Activated CD4-positive, CD25-positive, alpha-beta regulatory T cell treated with anti-CD3 and anti-CD28 coated beads, Interleukin-2, amount 50 U/mL, for 72 hours (primary cell): ENCODE data around the gene OLFML3.

Experiments
- DNase-seq: peaks from one replicate; pipeline ENCODE4 v3.0.0; 2021

OLFML3 gene

DNA sequence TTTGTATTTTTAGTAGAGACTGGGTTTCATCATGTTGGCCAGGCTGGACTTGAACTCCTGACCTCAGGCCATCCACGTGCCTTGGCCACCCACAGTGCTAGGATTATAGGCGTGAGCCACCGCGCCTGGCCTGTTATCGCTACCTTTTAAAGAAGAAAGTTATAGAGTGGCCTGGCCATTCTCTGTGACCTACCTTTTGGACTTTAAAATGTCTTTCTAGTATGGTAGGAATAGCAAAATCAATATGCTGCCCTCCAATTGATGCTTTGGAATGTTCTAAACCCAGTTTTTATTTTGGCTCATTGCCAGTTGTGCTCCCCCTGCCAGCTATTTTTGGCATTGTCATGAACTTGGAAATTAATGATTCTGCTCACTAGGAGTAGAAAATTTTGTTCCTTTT lies 30.3 kb upstream of the OLFML3 start:
- no peak for DNase-seq

DNA sequence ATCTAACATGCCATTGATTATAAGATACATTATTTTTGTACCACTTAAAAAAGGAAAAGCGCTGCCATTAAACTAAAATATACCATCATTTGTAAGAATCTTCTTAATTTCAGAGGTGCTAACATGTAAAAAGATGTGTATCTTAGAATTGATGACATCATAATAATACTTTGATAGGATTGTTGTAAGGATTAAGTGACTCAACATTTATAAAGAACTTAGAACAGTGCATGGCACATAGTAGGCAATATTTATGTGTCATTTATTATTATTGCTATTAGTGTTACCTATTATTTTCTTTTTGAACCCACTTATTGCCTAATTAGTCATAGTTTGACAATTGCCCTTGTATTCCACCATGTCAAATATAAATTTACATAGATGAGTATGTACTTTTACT lies 28.4 kb upstream of the OLFML3 start:
- DNase-seq: no peak

DNA sequence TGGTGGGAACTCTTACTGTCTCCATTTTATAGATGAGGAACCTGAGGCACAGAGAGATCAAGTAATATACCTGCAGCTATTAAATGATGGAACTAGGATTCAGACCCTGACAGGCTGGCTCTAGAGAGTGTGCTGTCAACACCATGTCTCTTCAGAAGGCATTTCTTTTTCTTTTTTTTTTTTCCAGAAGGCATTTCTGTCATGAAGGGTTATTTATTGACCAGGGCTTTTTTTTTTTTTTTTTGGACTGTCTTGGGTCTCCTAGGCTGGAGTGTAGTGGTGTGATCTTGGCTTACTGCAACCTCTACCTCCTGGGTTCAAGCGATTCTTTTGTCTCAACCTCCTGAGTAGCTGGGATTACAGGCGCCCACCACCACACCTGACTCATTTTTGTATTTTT lies 27.6 kb upstream of the OLFML3 start:
- DNase-seq: no peak

DNA sequence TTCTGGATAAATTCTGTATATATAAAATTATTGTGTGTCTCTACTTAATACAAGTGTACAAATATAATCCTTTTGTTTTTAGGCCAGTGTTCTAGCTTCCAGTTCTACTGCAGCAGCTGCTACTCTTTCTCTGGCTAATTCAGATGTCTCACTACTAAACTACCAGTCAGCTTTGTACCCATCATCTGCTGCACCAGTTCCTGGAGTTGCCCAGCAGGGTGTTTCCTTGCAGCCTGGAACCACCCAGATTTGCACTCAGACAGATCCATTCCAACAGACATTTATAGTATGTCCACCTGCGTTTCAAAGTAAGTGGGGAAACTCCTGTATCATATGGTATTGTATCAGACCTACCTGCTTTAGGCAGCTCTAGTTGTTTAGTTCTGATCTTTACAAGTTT lies 21.3 kb upstream of the OLFML3 start:
- DNase-seq: no peak

DNA sequence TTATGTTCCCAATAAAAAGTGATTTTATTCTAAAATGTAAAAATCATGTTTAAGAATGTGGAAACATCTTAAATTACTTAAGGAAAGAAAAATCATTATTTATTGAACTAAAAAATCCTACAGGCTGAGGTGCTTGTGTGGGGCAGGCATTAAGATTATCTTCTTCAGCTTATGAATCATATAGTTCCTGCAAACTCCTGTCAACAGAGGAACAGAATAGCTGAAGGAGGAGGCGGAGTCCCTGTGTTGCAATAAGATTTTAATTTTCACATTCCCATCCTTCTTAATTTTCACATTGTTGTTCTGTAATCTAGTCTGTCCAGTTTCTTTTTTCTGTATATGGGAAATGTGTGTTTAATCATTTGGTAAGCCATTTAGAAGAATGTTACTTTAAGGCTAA lies 20.6 kb upstream of the OLFML3 start:
- DNase-seq: no peak

DNA sequence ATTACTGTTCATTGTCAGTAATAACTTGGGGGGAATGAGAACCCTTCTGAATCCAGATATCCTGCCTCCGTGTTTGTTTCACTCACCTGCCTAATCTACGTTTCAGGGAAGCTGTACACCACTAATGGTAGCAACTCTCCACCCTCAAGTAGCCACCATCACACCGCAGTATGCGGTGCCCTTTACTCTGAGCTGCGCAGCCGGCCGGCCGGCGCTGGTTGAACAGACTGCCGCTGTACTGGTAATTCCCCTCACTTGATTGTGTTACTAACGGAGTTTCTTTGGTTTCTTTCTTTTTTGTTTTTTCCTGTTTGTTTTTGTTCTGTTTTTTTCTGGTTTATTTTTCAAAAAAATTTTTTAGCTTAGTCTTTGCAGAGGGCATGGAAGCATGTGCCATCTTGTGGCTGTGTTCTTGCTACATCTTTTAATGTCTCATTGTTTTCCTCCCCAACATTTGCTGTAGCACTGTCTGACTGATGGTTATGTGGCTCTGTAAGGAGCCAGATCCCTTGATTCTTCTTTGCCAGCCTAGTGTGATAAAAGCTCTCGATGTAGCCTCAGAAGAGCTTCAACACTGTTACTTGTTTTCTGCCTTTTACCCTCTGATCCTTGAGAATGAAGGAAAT lies 15.9 kb upstream of the OLFML3 start:
- no peak for DNase-seq

DNA sequence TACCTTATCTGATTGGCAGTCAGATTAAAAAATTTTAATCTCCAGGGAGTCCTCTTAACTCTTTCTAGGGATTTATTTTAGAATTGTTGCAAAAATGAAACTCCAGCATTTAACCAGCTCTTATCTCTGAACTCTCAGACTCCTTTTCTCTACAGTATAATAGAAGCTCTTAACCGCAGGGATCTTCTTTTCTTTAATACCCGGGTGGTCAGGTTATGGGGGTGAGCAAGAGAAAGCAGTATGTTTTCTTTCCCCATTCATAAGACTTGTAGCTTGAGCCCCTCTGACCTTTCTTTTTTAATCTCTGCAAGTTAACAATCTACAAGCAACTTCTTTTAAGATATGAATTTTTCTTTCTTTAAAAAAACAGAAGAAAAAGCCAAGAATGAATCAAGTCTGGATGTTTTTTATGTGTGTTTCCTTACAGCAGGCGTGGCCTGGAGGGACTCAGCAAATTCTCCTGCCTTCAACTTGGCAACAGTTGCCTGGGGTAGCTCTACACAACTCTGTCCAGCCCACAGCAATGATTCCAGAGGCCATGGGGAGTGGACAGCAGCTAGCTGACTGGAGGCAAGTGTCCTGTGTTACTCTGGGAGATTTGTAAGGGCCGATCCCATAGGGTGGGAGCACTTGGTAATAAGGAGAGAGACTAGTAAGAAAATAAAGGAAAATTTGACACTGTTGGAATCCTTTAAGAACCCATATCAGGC lies 13.4 kb upstream of the OLFML3 start:
- DNase-seq: no peak

DNA sequence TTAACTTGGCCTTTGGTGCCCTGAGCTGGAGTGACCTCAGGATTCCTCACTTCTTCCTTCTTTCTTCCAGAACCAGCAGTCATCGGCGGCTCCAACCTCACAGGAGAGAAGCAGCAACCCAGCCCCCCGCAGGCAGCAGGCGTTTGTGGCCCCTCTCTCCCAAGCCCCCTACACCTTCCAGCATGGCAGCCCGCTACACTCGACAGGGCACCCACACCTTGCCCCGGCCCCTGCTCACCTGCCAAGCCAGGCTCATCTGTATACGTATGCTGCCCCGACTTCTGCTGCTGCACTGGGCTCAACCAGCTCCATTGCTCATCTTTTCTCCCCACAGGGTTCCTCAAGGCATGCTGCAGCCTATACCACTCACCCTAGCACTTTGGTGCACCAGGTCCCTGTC lies 6.3 kb upstream of the OLFML3 start:
- DNase-seq: no peak

DNA sequence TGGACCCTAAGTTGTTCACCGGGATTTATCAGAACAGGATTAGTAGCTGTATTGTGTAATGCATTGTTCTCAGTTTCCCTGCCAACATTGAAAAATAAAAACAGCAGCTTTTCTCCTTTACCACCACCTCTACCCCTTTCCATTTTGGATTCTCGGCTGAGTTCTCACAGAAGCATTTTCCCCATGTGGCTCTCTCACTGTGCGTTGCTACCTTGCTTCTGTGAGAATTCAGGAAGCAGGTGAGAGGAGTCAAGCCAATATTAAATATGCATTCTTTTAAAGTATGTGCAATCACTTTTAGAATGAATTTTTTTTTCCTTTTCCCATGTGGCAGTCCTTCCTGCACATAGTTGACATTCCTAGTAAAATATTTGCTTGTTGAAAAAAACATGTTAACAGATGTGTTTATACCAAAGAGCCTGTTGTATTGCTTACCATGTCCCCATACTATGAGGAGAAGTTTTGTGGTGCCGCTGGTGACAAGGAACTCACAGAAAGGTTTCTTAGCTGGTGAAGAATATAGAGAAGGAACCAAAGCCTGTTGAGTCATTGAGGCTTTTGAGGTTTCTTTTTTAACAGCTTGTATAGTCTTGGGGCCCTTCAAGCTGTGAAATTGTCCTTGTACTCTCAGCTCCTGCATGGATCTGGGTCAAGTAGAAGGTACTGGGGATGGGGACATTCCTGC lies 3.9 kb upstream of the OLFML3 start:
- no peak for DNase-seq

DNA sequence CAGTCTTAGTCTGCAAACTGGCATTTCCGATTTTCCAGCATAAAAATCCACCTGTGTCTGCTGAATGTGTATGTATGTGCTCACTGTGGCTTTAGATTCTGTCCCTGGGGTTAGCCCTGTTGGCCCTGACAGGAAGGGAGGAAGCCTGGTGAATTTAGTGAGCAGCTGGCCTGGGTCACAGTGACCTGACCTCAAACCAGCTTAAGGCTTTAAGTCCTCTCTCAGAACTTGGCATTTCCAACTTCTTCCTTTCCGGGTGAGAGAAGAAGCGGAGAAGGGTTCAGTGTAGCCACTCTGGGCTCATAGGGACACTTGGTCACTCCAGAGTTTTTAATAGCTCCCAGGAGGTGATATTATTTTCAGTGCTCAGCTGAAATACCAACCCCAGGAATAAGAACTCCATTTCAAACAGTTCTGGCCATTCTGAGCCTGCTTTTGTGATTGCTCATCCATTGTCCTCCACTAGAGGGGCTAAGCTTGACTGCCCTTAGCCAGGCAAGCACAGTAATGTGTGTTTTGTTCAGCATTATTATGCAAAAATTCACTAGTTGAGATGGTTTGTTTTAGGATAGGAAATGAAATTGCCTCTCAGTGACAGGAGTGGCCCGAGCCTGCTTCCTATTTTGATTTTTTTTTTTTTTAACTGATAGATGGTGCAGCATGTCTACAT lies 2.5 kb upstream of the OLFML3 start:
- no peak for DNase-seq

DNA sequence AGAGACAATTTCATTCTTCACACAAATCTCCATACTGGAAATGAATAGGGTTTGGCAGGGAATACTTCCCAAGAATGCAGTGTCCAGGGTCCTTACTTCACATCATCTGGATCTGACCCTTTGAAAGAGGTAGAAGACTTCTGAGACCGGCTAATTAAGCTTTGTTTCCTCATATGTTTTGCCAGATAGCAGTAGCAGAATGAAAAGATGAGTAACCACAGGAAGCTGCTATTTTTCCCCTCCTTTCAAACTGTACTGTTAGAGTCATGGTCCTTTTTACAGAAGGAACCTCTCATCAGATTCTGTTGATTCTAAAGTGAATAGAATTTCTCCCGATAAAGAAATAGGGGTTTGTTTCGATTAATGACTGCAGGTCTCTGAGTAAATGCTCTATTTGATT lies 1.4 kb upstream of the OLFML3 start:
- no peak for DNase-seq

DNA sequence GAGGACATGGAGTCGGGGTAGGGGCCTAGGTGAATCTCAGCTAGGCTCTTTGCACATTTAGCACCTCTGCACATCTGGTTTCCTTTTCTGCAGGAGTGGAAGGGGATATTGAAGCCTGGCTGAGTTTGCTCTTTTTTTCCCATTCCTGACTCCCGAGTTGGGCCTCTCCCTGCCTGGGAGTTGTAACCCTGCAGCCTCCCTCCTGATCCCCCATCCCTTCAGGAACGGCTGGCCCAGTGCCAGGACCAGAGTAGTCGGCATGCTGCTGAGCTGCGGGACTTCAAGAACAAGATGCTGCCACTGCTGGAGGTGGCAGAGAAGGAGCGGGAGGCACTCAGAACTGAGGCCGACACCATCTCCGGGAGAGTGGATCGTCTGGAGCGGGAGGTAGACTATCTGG lies 836 bp downstream of the OLFML3 start:
- no peak for DNase-seq

DNA sequence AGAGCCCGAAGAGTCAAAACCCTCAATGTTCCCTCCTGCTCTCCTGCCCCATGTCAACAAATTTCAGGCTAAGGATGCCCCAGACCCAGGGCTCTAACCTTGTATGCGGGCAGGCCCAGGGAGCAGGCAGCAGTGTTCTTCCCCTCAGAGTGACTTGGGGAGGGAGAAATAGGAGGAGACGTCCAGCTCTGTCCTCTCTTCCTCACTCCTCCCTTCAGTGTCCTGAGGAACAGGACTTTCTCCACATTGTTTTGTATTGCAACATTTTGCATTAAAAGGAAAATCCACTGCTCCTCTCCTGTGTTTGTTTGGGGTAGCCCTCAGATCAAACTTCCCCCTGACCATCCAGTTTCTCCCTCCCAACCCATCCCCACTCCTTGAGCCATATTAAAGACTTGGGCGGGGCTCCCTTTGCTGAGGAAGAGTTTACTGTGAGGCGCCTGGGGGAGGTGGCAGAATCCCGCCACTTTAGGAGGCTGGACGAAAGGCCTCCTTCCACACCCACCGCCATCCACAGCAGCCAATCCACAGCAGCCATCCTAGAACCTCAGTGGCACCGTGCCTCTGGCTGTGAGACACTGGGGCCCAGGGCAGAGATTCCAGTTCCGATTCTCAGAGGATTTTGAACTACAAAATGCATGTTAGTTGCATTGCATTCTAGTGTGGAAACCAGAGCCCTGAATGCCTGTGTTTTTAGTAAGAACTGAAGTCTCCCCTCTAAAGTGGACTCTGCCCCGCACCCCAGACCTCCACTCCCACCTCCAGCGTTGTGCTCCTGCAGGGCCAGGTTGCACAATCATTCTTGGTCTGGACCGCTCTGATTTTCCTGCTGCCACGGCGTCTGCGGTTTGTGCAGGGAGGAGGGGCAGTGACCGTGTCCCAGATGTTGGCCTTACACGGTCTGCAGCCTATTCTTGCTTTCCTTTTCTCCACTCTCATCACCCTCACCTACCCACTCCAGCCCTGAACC lies 3.0 kb downstream of the OLFML3 start:
- no peak for DNase-seq

DNA sequence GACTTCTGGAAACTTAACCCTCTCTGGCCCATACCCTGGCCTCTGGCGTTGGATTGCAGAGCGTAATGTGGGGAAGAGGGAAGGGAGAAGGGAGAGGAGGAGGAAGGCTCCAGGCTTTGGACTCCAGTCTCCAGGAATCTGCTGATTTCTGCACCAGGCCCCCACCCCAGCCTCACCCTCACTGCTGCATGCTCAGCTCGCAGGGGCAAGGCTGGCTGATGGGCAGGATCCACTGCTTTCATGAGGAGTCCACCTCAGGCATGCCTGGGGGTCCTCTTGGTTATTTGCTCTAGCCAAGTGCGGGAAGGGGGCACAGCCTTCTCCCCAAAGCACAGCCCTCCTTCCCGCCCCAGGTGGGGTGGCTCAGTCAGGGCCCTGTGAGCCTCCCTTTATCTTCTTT lies 3.7 kb downstream of the OLFML3 start:
- DNase-seq: no peak

DNA sequence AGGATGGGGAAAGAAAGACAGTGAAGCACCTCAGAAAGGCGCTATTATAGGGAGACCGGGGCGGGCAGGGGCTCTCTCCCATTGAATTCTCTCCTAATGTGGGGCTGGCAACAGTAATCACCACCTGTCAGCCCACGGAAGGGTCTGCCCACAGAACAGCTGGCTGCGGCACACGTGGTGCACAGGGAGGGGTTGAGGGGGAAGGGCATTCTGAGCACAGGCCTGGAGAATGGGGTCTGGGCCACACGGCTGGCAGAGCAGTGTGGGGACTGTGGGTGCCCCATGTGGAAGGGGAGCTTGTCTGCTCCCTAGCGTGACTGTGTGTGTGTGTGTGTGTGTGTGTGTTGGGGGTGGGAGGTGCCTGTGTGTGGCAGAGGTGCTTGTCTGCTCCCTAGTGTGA lies 4.1 kb downstream of the OLFML3 start:
- no peak for DNase-seq

DNA sequence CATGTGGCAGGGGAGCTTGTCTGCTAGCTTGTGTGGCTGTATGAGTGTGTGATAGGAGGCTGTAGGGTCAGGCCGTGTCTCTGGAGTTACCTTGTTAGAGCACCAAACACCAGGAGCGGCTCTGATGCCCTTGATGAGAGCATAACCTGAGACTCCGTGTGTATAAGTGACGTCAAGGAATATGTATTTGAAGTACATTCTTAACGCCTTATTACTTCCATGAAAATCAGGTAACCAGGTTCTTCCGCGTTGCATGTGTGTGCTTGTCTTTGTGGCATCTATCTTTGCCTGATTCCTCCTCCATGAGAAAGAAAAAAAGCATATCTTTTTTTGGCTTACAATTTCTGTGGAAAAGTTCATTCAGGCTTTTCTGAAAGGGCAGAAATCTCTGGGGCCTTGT lies 4.6 kb downstream of the OLFML3 start:
- DNase-seq: no peak

DNA sequence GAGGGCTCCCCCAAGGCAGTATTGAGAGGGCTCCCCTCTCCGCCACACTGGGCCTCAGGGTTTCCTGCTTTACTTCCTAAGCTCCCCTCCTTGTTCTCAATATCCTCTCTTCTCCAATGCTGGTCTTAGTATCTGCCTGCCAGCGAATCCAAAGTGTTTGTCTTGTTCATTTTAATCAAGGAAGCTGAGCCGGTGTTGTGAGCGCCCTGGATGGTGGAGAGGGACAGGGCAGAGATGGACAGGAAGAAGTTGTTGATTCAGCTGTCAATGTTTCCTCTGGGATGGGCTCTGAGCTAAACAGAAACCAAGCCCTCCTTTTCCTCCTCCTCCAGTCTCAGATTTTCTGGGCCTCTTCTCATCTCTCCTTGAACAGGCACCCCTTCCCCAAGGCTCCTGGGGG lies 5.4 kb downstream of the OLFML3 start:
- no peak for DNase-seq

DNA sequence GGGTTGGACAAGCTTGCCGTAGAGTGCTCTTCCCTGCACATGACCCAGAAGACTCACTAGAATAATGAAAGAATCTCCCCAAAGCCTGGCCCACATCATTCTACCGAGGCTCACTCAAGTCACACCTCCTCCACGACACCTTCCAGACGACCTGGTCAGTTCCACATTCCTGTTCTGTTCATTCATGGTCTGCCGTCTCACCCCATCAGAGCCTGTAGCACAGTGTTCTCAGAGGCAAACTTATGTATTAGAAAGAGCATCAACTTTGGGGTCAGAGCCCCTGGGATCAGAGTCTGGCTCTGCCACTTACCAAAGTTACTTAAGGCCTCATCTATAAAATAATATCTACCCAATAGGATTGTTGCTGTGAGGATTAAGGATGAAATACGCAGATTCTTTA lies 7.5 kb downstream of the OLFML3 start:
- DNase-seq: no peak

DNA sequence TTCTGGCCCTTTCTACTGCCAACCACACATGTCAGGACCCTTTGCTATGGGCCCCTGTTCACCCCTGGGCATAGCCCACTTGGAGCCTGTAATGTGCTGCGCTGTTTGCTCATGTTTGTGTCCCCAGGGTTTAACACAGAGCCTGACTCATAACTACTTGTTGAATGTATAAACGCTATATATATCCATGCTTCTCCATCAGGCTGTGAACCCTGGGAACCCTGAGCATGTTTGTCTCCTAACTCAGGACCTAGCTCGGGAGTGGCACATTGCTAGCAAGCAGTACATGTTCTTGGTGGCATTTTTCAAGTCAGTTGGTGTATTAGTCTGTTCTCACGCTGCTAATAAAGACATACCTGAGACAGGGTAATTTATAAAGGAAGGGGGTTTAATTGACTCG lies 8.0 kb downstream of the OLFML3 start:
- DNase-seq: no peak

DNA sequence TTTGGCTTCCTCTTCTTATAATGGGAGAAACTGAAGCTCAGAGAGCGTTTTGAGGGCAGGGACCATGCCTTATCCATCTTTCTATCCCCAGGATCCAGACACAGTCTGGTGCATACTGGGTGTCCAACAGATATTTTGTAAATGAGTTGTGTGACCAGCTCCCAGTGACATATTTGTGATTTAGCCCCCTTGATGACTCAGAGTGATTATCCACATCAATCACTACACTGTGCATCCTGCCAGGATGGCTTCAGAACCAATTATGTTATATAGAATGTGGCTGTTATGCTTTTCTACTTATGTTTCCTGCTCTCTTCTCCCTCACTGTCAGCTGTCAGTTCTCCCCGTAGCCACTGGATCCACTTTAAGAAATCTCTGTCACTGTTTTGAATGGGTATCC lies 11.3 kb downstream of the OLFML3 start:
- no peak for DNase-seq

DNA sequence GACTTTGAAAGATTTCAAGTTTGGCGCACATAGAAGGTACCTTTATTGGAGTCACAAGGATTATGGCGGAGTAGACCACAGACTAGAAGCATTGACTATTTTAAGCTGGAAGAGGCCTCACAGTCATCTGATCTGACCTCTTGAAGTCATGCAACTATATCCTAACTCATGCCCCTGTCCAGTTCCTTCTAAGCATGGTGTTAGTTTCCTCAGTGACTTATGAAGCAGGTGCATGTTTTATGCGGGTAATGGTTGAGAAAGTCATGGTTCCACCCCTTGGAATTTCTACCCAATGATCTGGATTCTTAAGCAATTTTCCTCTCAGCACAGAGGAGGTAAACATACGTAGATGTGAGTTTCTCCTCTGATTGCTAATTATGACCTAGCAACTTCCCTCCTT lies 11.7 kb downstream of the OLFML3 start:
- DNase-seq: no peak

DNA sequence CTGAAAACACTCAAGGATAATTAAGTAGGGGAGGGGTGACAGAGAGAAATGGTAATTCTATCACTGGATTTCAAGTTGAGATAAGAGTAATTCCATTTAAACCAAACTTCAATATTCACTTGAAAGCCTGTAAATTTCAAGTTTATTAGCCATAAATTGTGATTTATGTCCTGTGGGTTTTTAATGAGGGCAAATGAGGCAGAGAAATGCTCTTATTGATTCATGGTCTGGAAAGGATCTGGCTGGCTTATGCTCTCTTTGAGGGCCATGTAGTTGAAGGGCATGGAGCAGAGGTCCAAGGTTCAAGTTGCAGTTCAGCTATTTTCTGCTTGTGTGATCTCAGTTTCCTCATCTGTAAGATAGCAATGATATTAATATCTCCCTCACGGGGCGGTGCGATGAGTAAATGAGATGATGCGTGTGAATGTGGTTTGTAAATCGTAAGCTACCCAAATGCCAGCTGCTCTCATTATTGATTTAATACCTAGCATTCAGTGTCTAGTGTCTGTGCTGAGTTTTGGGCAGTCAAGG lies 12.3 kb downstream of the OLFML3 start:
- no peak for DNase-seq

DNA sequence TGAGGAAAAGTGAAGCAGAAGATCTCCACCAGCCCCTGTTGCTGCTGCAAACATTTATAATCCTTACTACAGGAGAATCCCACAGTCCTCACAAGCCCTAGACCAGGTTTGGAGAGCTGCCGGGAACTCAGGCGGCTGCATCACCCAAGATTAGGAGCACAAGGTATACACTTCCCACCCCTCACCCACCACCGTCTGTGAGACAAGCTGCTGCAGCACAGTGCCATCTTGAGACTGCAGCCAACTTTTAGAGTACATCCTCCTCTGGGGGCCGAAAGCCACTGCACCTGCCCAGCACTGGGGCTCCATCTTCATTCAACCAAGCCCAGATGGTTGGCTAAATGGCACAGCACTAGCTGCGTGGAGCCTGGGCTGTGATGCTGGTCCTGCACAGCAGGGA lies 13.8 kb downstream of the OLFML3 start:
- no peak for DNase-seq
